Esophagus (tissue), 2 donors: Measurements from ENCODE around the gene CIBAR2. TPM values are rescaled to one million over a fixed set of nuclear protein-coding genes. Genes with fewer than 3 reads are reported as not detected.
"Not testable (repeated sequence)": the region's sequence is repeated elsewhere in the genome, so short reads cannot be mapped to it uniquely, and the experiment has no call there.

Source experiments
- H3K27ac ChIP-seq, 2 donors: one replicate each; pipeline ENCODE4 v1.5.1; 2013; ENCODE audit warnings: low read depth in 2 of 2, mild to moderate bottlenecking in 2 of 2, inconsistent platforms in 1 of 2, low read length in 1 of 2, moderate library complexity in 1 of 2
- H3K27me3 ChIP-seq, 2 donors: one replicate each; pipeline ENCODE4 v1.6.1; 2013; ENCODE audit warnings: low read length in 2 of 2, control low read depth in 1 of 2, mild to moderate bottlenecking in 1 of 2; ENCODE audit not compliant: insufficient read depth in 2 of 2, control insufficient read depth in 1 of 2
- H3K36me3 ChIP-seq, 2 donors: one replicate each; pipeline ENCODE4 v1.6.1; 2013; ENCODE audit warnings: low read length in 1 of 2; ENCODE audit not compliant: control insufficient read depth in 2 of 2, insufficient read depth in 2 of 2
- H3K4me1 ChIP-seq, 2 donors: one replicate each; pipeline ENCODE4 v1.6.1; 2013; ENCODE audit warnings: low read length in 1 of 2; ENCODE audit not compliant: control insufficient read depth in 2 of 2, insufficient read depth in 2 of 2
- H3K4me3 ChIP-seq, 2 donors: one replicate each; pipeline ENCODE4 v1.5.1; 2013; ENCODE audit warnings: low read length in 2 of 2, mild to moderate bottlenecking in 2 of 2, low read depth in 1 of 2, moderate library complexity in 1 of 2
- H3K9me3 ChIP-seq, 2 donors: one replicate each; pipeline ENCODE4 v1.6.1; 2013; ENCODE audit warnings: mild to moderate bottlenecking in 2 of 2, low read depth in 1 of 2, low read length in 1 of 2, moderate library complexity in 1 of 2; ENCODE audit not compliant: control insufficient read depth in 2 of 2, insufficient read depth in 1 of 2
- WGBS, 2 donors: extraction: QIAGEN DNeasy Blood & Tissue Kit; methylation state at CpG; one replicate each; pipeline ENCODE4 v1.1.7; 2013; 5-methylcytosine and 5-hydroxymethylcytosine counted together
- polyA plus RNA-seq, 2 donors: library from polyadenylated mRNA; stranded (reverse); fragments of 200-250 nt; gene quantifications; one replicate each; pipeline ENCODE4 v1.2.3, GENCODE V29; 2013
- donor health status: healthy with polysubstance abuse.
- donor health status: Bipolar disorder and iron deficiency.

Gene CIBAR2
- polyA plus RNA-seq, 2 donors: not detected

GRCh38 chr16:85054321-85054720, 58.0 kb downstream of the CIBAR2 start:
- not testable (repeated sequence) for H3K27ac ChIP-seq, H3K9me3 ChIP-seq, H3K27me3 ChIP-seq, H3K4me3 ChIP-seq, H3K36me3 ChIP-seq
- WGBS, 2 donors: 96 to 98% methylated on average over 3 of the region's 3 CpGs
- H3K4me1 ChIP-seq: peaks cover 0 to 10% of the 10 kb centered on the region in 2 donors

- H3K27ac ChIP-seq: no peak overlapping the region
- H3K27me3 ChIP-seq: no peaks in the 10 kb centered on the region
- no peak overlapping the region for H3K4me3 ChIP-seq
- H3K4me1 ChIP-seq: peaks cover under 1 to 10% of the 10 kb centered on the region in 2 donors
- H3K9me3 ChIP-seq: no peaks in the 10 kb centered on the region
- no peaks in the 10 kb centered on the region for H3K36me3 ChIP-seq
- WGBS, 2 donors: 92 to 94% methylated on average over 10 of the region's 10 CpGs
These were observed 59.7 kb downstream of the CIBAR2 start for GRCh38 chr16:85052536-85052935.

GRCh38 chr16:85051683-85052082, 60.6 kb downstream of the CIBAR2 start:
- H3K27me3 ChIP-seq: no peaks in the 10 kb centered on the region
- no peaks in the 10 kb centered on the region for H3K9me3 ChIP-seq
- WGBS, 2 donors: 93 to 95% methylated on average over 8 of the region's 8 CpGs
- H3K4me3 ChIP-seq: no peak overlapping the region
- no peak overlapping the region for H3K27ac ChIP-seq
- no peaks in the 10 kb centered on the region for H3K36me3 ChIP-seq
- peaks cover 2 to 10% of the 10 kb centered on the region in 2 donors for H3K4me1 ChIP-seq

GRCh38 chr16:85051067-85051581, 61.1 kb downstream of the CIBAR2 start:
- H3K27ac ChIP-seq: no peak overlapping the region
- H3K27me3 ChIP-seq: no peaks in the 10 kb centered on the region
- 75 to 86% methylated on average over 8 of the region's 8 CpGs for WGBS, 2 donors
- peaks cover 0 to 3% of the 10 kb centered on the region in 2 donors for H3K36me3 ChIP-seq
- H3K4me1 ChIP-seq: peaks cover 2 to 10% of the 10 kb centered on the region in 2 donors
- no peaks in the 10 kb centered on the region for H3K9me3 ChIP-seq
- no peak overlapping the region for H3K4me3 ChIP-seq

GRCh38 chr16:85049706-85050305, 62.5 kb downstream of the CIBAR2 start:
- Histone ChIP-seq H3K36me3 (peaks cover 0 to 3% of the 10 kb centered on the region in 2 donors), H3K27me3 (no peaks in the 10 kb centered on the region), H3K4me3 (no peak overlapping the region), H3K4me1 (peaks cover 2 to 3% of the 10 kb centered on the region in 2 donors), H3K27ac (no peak overlapping the region), H3K9me3 (no peaks in the 10 kb centered on the region)
- WGBS, 2 donors: 80 to 81% methylated on average over 15 of the region's 15 CpGs

GRCh38 chr16:85048921-85049562, 63.2 kb downstream of the CIBAR2 start:
- Histone ChIP-seq H3K4me1 (peaks cover 0 to 2% of the 10 kb centered on the region in 2 donors), H3K27me3 (no peaks in the 10 kb centered on the region), H3K27ac (no peak overlapping the region), H3K9me3 (no peaks in the 10 kb centered on the region), H3K36me3 (peaks cover 0 to 3% of the 10 kb centered on the region in 2 donors), H3K4me3 (no peak overlapping the region)
- WGBS, 2 donors: 91% methylated on average over 17 of the region's 17 CpGs

Other genes starting within 250 kb of the CIBAR2 start
- gene ZDHHC7, start 100.9 kb downstream of the CIBAR2 start, polyA plus RNA-seq: 10 to 100 TPM; 17.1 to 17.9 TPM
- gene KIAA0513, start 84.7 kb downstream of the CIBAR2 start, polyA plus RNA-seq: 1 to 10 TPM; 3.0 to 3.7 TPM